Duodenal mucosa (tissue), 2 donors: ENCODE data around the gene PLCH2.

ENCODE experiments used
- H3K27ac ChIP-seq: one replicate; pipeline ENCODE4 v1.7.0; 2013; ENCODE audit warnings: low read depth, low read length
- H3K27me3 ChIP-seq, 2 donors: one replicate each; pipeline ENCODE4 v1.7.0; 2013; ENCODE audit warnings: low read length in 2 of 2, control low read depth in 1 of 2; ENCODE audit not compliant: insufficient read depth in 2 of 2, control insufficient read depth in 1 of 2
- H3K36me3 ChIP-seq, 2 donors: one replicate each; pipeline ENCODE4 v1.7.0; 2013; ENCODE audit warnings: low read length in 2 of 2, control low read depth in 1 of 2; ENCODE audit not compliant: insufficient read depth in 2 of 2, control insufficient read depth in 1 of 2
- H3K4me1 ChIP-seq, 2 donors: one replicate each; pipeline ENCODE4 v1.7.0; 2013; ENCODE audit warnings: low read length in 2 of 2, control low read depth in 1 of 2; ENCODE audit not compliant: insufficient read depth in 2 of 2, control insufficient read depth in 1 of 2
- H3K4me3 ChIP-seq, 2 donors: one replicate each; pipeline ENCODE4 v1.7.0; 2013; ENCODE audit warnings: low read length in 2 of 2, low read depth in 1 of 2
- H3K9ac ChIP-seq, 2 donors: one replicate each; pipeline ENCODE4 v1.7.0; 2013; ENCODE audit warnings: low read length in 2 of 2, low read depth in 1 of 2
- H3K9me3 ChIP-seq, 2 donors: one replicate each; pipeline ENCODE4 v1.7.0; 2013; ENCODE audit warnings: low read length in 2 of 2, control low read depth in 1 of 2; ENCODE audit not compliant: control insufficient read depth in 1 of 2

Gene PLCH2

GRCh38 chr1:2474104-2474844 is 1.8 kb upstream of the PLCH2 start:
- Histone ChIP-seq H3K9me3 (no peaks in the 10 kb centered on the region), H3K4me1 (peaks cover 3 to 14% of the 10 kb centered on the region in 2 donors), H3K27ac (no peak overlapping the region), H3K36me3 (no peaks in the 10 kb centered on the region), H3K27me3 (peaks cover 0 to 6% of the 10 kb centered on the region in 2 donors), H3K9ac (no peak overlapping the region), H3K4me3 (no peak overlapping the region)

GRCh38 chr1:2474933-2475371 is 1.1 kb upstream of the PLCH2 start:
- H3K9ac ChIP-seq, result no peak overlapping the region
- no peaks in the 10 kb centered on the region for H3K36me3 ChIP-seq
- peaks cover 3 to 14% of the 10 kb centered on the region in 2 donors for H3K4me1 ChIP-seq
- peaks cover 0 to 4% of the 10 kb centered on the region in 2 donors for H3K27me3 ChIP-seq
- H3K4me3 ChIP-seq, result no peak overlapping the region
- H3K27ac ChIP-seq, result no peak overlapping the region
- H3K9me3 ChIP-seq, result no peaks in the 10 kb centered on the region

GRCh38 chr1:2475571-2475970 is 518 bp upstream of the PLCH2 start:
- Histone ChIP-seq H3K27me3 (peaks cover 0 to 2% of the 10 kb centered on the region in 2 donors), H3K9ac (no peak overlapping the region), H3K36me3 (no peaks in the 10 kb centered on the region), H3K9me3 (no peaks in the 10 kb centered on the region), H3K4me3 (no peak overlapping the region), H3K4me1 (peaks cover 3 to 14% of the 10 kb centered on the region in 2 donors), H3K27ac (no peak overlapping the region)

GRCh38 chr1:2477309-2477708 is 1.2 kb downstream of the PLCH2 start:
- no peak overlapping the region for H3K4me3 ChIP-seq
- no peaks in the 10 kb centered on the region for H3K27me3 ChIP-seq
- H3K4me1 ChIP-seq, result peaks cover 8 to 19% of the 10 kb centered on the region in 2 donors
- no peaks in the 10 kb centered on the region for H3K36me3 ChIP-seq
- no peak overlapping the region for H3K27ac ChIP-seq
- H3K9me3 ChIP-seq, result no peaks in the 10 kb centered on the region
- H3K9ac ChIP-seq, result no peak overlapping the region

GRCh38 chr1:2477791-2478499 is 1.9 kb downstream of the PLCH2 start:
- H3K27me3 ChIP-seq, result no peaks in the 10 kb centered on the region
- no peak overlapping the region for H3K9ac ChIP-seq
- H3K36me3 ChIP-seq, result no peaks in the 10 kb centered on the region
- H3K9me3 ChIP-seq, result no peaks in the 10 kb centered on the region
- no peak overlapping the region for H3K27ac ChIP-seq
- peaks cover 9 to 19% of the 10 kb centered on the region in 2 donors for H3K4me1 ChIP-seq
- H3K4me3 ChIP-seq, result no peak overlapping the region

GRCh38 chr1:2479186-2479585 is 3.1 kb downstream of the PLCH2 start:
- Histone ChIP-seq H3K4me1 (peaks cover 9 to 19% of the 10 kb centered on the region in 2 donors), H3K27ac (no peak overlapping the region), H3K9ac (no peak overlapping the region), H3K9me3 (no peaks in the 10 kb centered on the region), H3K27me3 (no peaks in the 10 kb centered on the region), H3K36me3 (no peaks in the 10 kb centered on the region), H3K4me3 (no peak overlapping the region)

- Histone ChIP-seq H3K4me3 (no peak overlapping the region), H3K27ac (no peak overlapping the region), H3K4me1 (peaks cover 9 to 19% of the 10 kb centered on the region in 2 donors), H3K9me3 (no peaks in the 10 kb centered on the region), H3K9ac (no peak overlapping the region), H3K36me3 (no peaks in the 10 kb centered on the region), H3K27me3 (no peaks in the 10 kb centered on the region)
Measured at GRCh38 chr1:2479618-2480017, 3.5 kb downstream of the PLCH2 start.

- Histone ChIP-seq H3K4me1 (peaks cover 9 to 19% of the 10 kb centered on the region in 2 donors), H3K27ac (no peak overlapping the region), H3K27me3 (no peaks in the 10 kb centered on the region), H3K9ac (no peak overlapping the region), H3K4me3 (no peak overlapping the region), H3K9me3 (no peaks in the 10 kb centered on the region), H3K36me3 (no peaks in the 10 kb centered on the region)
Measured at GRCh38 chr1:2480236-2480985, 4.3 kb downstream of the PLCH2 start.

GRCh38 chr1:2480986-2481364 is 4.9 kb downstream of the PLCH2 start:
- no peak overlapping the region for H3K27ac ChIP-seq
- H3K9ac ChIP-seq, result no peak overlapping the region
- peaks cover 9 to 19% of the 10 kb centered on the region in 2 donors for H3K4me1 ChIP-seq
- no peak overlapping the region for H3K4me3 ChIP-seq
- H3K27me3 ChIP-seq, result no peaks in the 10 kb centered on the region
- H3K9me3 ChIP-seq, result no peaks in the 10 kb centered on the region
- H3K36me3 ChIP-seq, result no peaks in the 10 kb centered on the region

GRCh38 chr1:2481885-2482284 is 5.8 kb downstream of the PLCH2 start:
- Histone ChIP-seq H3K27me3 (no peaks in the 10 kb centered on the region), H3K9ac (no peak overlapping the region), H3K4me1 (peaks cover 9 to 19% of the 10 kb centered on the region in 2 donors), H3K36me3 (no peaks in the 10 kb centered on the region), H3K27ac (no peak overlapping the region), H3K4me3 (no peak overlapping the region), H3K9me3 (no peaks in the 10 kb centered on the region)
